GM18505 (cell line): ENCODE measurements around the gene ANKRD63.

Experiments
- ATAC-seq: cut with Tn5 transposase; IDR thresholded peaks from one replicate; pipeline ENCODE4 v1.9.1; 2021; ENCODE audit not compliant: unreplicated experiment
- POLR2A ChIP-seq: IDR thresholded peaks from 4 replicates; pipeline ENCODE4 v1.6.1; 2011; ENCODE audit warnings: borderline replicate concordance; ENCODE audit not compliant: insufficient read depth, insufficient read length; ENCODE audit errors: extremely low read depth

ANKRD63 gene, protein sequence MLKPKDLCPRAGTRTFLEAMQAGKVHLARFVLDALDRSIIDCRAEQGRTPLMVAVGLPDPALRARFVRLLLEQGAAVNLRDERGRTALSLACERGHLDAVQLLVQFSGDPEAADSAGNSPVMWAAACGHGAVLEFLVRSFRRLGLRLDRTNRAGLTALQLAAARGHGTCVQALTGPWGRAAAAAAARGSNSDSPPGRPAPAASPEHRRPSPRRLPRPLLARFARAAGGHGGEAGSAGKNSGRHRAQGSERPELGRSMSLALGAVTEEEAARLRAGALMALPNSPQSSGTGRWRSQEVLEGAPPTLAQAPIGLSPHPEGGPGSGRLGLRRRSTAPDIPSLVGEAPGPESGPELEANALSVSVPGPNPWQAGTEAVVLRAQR

DNA sequence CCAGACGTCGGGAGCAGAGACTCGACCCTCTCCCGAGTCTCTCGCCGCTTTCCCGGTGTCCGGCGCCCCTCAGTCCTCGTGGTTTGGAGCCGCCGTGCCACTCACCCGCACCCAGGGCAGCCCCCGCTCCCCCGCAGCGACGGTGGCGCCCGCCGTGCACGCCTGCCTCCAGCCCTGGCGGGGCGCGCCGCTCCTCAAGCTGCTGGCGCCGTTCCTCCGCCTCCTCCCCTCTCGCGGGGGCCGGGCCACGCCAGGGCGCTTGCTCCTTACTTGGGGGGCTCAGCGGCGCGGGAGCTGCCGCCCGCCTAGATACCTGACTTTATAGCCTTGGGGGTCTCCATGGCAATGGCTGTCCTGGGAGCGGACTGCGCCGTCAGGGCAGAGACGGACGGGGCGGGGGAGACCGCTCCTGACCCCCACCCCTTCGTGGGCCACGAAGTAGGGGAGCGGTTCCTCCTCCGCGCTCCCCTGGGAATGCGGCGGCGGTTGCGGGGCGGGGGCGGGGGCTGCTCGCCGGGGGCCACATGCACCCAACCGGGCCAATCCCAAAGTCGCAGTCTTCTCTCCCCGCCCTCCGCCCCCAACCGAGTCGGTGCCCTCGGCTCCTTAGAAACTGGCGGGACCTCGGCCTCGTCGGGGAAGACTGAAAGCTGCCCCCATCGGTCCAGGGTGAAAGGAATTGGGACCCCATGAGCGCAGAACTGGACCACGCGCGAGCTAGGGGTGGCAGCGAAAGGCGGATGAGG is at the start of gene ANKRD63:
Gene ANKRD63 (minus strand): TSS at position 196 of the 746 bp plus-strand sequence. CDS start 478 bp downstream, outside the sequence.
- no peak for TF ChIP-seq POLR2A
- no peak for ATAC-seq

DNA sequence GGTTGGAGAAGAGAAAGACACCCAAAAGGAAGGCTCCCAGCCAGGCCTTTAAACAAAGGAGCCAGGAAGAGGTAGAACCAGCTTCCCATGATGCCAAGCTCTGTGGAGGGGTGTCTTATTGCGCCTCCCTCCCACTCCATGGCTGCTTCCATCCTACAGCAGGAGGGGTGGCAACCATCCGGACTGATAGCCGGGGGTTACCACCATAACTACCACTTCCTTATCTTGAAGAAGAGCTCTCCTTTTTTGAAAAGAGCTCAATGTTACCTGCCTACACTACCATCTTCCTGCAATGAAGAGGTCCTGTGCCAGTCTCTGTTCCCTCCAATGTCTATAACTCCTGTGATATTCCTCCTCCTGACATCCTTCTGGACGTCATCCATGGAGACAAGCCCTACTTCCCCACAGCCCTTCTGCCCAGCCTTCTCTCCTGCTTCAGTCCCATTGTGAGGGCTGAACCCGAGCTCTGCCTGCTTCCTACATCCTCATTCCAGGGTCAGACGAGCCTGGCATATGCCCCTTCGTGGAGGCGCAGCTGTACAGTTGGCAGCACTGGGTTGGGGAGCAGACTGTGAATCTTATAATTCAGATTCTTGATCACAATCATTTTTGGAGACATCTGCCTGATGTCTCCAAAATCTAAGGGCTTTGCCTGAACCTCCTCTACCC is 49.4 kb upstream of the ANKRD63 start:
- ATAC-seq = no peak
- no peak for TF ChIP-seq POLR2A

DNA sequence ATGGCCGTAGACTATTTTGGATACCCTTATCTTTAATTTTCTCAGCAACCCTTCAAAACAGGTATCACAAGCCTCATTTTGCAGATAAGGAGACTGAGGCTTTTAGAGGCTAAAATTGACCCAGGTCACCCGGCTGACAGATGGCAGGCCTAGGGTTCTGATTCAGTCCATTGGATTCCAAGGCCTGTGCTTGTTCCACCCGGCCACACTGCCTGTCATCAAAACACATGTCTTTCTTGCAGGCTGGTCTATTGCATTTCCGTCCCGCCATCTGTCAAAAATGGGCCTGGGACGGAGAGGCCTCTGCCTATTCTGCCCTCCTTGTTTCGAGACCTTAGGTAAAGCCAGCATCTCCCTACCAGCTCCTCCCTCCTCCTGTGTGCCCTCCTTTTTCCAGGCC is 48.8 kb upstream of the ANKRD63 start:
- no peak for TF ChIP-seq POLR2A
- ATAC-seq = no peak

DNA sequence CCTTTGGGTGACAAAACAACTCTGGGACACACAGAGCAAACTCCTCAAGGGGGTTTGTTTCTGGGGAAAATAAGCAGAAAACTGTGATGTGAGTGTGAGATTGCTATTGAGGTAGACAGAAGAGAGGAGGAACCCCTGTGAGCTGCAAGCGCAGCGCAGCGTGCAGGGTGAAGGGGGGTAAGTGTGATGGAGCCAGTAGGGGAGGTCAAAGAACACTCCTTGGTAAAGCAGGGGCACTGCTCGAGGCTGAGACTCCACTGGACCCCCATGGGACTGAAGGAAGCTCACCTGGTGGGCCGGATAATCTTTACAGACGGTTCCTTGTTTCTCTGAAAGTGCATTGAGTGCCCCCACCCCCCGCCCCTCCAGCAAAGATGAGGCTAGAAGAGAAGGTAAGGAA is 48.2 kb upstream of the ANKRD63 start:
- TF ChIP-seq POLR2A = no peak
- ATAC-seq = no peak

DNA sequence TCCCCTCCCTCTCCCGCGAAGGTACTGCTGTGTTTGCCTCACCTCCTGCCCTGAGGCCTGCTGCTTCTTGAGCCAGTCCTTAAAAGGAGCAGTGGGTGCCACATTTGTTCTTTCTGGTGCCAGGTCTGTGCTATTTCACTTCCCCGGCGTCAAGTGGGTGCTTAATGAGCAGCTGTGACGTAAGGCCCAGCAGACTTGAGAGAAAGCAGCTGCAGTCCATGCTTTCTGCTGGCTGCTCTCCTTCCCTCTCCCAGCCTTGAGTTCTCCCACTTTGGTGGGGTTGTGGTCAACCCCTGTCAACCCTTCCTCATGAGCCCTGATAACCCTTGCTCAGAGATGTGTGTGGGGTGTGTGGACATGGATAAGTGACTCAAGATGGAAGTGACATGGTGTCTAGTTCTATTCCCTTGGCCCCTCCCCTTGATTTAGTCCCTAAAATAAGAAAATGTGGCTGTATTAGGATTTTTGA is 47.5 kb upstream of the ANKRD63 start:
- no peak for TF ChIP-seq POLR2A
- no peak for ATAC-seq

DNA sequence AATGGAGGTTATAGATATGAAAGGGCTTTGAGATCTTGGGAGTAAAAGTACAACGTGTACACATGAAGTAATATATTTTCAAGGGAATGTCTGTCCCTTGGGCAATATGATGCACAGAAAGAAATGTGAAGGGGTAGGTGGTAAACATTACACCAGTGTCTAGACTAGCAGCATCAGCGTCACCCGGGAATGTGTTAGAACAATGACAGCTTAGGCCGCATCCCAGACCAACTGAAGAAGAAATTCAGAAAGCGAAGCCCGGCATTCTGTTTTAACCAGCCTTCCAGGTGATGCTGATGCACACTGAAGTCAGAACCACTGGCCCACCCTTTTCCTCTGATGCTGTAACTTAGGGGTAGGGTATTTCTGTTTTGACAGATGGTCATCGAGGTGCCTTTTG is 46.9 kb upstream of the ANKRD63 start:
- no peak for TF ChIP-seq POLR2A

DNA sequence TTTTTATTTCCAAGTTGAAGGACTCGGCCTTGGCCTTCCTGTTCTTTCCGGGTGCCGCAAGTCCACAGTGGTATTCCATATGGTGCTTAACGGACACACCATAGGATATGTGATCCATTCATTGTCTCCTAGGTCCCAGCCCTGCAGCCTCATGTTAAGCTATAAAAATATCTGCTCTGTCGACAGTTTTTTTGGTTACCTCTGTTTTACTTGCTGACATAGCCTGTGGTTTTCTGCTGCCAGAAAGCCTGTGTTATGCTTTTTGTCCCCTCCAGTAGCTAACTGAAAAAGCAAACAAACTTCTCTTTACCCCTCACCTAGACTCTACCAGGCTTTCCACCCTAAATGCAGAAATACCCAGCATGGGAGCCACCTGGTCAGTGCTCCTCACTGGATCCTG is 45.9 kb upstream of the ANKRD63 start:
- TF ChIP-seq POLR2A = no peak
- no peak for ATAC-seq

More for the DNA sequence above, 46.9 kb upstream of the ANKRD63 start:
- ATAC-seq = no peak

DNA sequence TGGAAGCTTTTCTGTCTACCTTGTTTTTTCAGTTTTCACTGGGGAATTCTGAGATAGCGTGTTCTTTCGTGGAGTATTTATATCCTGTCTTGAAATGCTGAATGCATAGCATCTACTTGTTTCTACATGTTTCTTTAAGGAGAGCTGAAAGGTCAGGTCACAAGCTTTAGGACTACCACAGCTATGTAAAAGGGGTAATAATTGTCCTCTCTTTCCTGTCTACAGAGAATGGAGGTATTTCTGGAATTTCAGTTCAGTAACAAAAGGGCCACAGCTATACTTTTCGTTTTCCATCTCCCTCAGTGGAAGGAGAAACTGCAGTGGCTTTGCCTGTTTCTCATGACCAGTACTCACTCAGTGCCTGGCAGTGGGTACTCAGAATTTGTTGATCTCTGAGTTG is 45.3 kb upstream of the ANKRD63 start:
- no peak for TF ChIP-seq POLR2A
- no peak for ATAC-seq

DNA sequence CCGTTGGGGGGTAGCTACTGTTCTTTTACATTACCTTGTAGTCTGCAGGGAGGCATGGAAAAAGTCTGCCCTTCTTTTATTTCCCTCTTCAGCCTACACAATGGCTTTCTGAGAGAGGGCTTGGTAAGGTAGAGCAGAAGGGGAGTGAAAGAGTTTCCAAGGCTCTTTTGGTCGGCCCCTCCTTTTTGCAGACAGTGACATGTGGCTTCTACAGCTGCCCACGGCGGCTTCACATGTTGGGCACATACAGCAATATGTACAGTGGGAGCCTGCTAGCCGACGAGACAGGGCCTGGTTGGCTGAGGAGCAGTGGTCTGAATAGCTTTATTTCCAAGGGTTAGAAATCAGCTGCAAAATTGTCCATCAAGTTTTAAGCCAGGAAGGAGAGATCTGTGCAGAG is 44.6 kb upstream of the ANKRD63 start:
- no peak for TF ChIP-seq POLR2A
- no peak for ATAC-seq

DNA sequence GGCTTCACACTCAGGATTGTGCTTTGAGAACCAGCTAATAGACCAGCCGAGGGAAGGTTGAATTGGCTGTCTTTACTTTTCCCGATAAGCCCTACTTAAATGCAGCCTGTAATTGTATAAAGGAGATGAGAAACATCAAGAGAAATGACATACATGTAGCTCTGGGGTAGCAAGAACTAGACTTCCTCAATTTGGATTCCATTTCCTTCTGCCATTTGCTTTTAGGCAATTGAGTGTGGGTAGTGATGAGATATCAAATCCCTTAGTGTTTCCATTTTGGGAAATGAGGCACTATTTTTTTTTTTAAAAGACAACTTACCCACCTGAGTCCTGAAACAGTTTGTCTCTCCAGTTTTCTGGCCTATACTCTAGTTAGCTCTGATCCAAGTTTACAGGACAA is 42.8 kb upstream of the ANKRD63 start:
- TF ChIP-seq POLR2A = no peak
- ATAC-seq = no peak

DNA sequence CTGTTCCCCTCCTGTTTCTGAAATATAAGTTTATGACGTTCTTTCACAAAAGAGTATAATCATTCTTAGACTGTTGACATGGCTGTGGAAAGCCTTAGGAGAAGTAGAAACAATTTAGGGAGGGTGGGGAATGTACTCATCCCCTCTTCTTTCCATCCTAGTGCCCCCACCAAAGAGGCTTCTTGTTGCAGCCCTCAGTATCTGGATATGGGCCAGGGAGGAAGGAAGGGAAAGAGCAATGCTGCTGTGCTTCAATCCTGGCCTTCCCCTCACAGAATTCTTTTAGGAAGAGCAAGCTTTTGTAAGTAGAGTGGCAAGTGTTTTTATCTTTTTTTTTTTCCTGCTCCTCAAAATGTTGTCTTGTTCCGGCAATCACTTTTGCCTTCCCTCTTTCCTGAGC is 42.3 kb upstream of the ANKRD63 start:
- no peak for ATAC-seq
- no peak for TF ChIP-seq POLR2A

DNA sequence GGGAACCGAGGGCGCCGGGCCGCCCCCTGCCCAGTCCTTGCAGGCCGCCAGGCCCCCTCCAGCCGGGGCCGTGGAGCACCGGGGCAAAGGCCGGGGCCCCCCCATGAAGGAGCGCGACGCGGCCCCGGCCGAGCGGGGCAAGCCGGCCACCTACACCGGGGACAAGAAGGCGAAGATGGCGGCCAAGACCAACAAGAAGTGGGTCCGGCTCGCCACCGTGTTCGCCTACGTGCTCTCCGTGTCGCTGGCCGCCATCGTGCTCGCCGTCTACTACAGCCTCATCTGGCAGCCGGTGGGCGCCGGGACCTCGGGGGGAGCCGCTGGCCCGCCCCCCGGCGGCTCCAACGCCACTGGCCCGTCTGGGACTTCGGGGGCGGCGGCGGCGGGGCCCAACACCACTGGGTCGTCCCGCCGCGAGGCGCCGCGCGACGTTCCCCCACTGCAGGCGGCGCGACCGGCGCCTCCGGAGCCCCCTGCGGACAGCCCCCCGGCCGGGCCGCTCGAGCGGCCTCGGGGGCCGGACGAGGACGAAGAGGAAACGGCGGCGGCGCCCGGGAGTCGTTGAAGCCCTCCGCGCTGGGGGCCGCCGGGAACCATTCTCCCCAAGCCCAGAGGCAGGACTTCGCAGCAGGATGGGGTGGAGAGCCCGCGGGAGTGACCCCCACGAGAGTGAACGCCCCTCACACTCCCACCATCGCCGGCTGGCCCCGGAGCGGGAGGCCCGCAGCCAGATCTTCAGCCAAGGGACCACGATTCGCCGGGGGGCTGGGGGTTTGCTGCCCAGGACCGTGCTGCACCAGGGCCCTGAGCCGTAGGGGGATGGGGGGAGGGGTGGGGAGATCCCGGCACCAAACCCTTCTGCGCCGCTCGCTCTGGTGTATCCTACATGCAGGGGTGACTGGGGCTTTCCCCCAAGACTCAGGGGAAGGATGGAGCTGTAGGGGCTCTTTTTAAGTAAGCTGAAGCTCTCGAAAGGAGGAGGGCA is 41.4 kb upstream of the ANKRD63 start:
- peak; percentile 6 for ATAC-seq
- no peak for TF ChIP-seq POLR2A
